MM.1S (cell line): ENCODE measurements around the gene ATP8B3.

Source experiments
- DNase-seq: peaks from one replicate; pipeline ENCODE4 v3.0.0-alpha.2; 2015
- H2AFZ ChIP-seq: fragments of 300-600 bp; sonication (generic); 2 replicates; pipeline ENCODE4 v1.6.0; 2016; ENCODE audit warnings: antibody characterized with exemption, low read length
- H3F3A ChIP-seq: fragments of 300-600 bp; sonication (generic); 2 replicates; pipeline ENCODE4 v1.6.1; 2016; ENCODE audit warnings: mild to moderate bottlenecking, antibody characterized with exemption, low read length, moderate library complexity, mixed read lengths; ENCODE audit not compliant: insufficient read depth
- H3K27ac ChIP-seq: fragments of 300-600 bp; sonication (generic); 2 replicates; pipeline ENCODE4 v1.5.1; 2016; ENCODE audit warnings: mild to moderate bottlenecking, low read length
- H3K27me3 ChIP-seq: fragments of 300-600 bp; sonication (generic); replicated peaks from 2 replicates; pipeline ENCODE4 v1.6.0; 2016; ENCODE audit warnings: low read length; ENCODE audit not compliant: insufficient read depth
- H3K36me3 ChIP-seq: fragments of 300-600 bp; sonication (generic); replicated peaks from 2 replicates; pipeline ENCODE4 v1.6.1; 2016; ENCODE audit warnings: mild to moderate bottlenecking, low read length, mixed read lengths; ENCODE audit not compliant: insufficient read depth
- H3K4me1 ChIP-seq: fragments of 300-600 bp; sonication (generic); 2 replicates; pipeline ENCODE4 v1.6.1; 2016; ENCODE audit warnings: low read length, mixed read lengths
- H3K4me2 ChIP-seq: fragments of 300-600 bp; sonication (generic); 2 replicates; pipeline ENCODE4 v1.6.0; 2016; ENCODE audit warnings: low read depth, low read length
- H3K4me3 ChIP-seq: fragments of 300-600 bp; sonication (generic); 2 replicates; pipeline ENCODE4 v1.5.1; 2016; ENCODE audit warnings: low read length, mixed read lengths
- H3K79me2 ChIP-seq: fragments of 300-600 bp; sonication (generic); 2 replicates; pipeline ENCODE4 v1.6.1; 2016; ENCODE audit warnings: mixed run types, low read length, mixed read lengths
- H3K9ac ChIP-seq: fragments of 300-600 bp; sonication (generic); 2 replicates; pipeline ENCODE4 v1.6.1; 2016; ENCODE audit warnings: low read length, mixed read lengths
- H3K9me2 ChIP-seq: fragments of 300-600 bp; sonication (generic); replicated peaks from 2 replicates; pipeline ENCODE4 v1.6.1; 2016; ENCODE audit warnings: mild to moderate bottlenecking, low read length, mixed read lengths; ENCODE audit not compliant: insufficient read depth
- H3K9me3 ChIP-seq: fragments of 300-600 bp; sonication (generic); replicated peaks from 2 replicates; pipeline ENCODE4 v1.6.1; 2016; ENCODE audit warnings: mild to moderate bottlenecking, low read length, mixed read lengths; ENCODE audit not compliant: insufficient read depth
- H4K20me1 ChIP-seq: fragments of 300-600 bp; sonication (generic); 2 replicates; pipeline ENCODE4 v1.6.1; 2016; ENCODE audit warnings: mild to moderate bottlenecking, low read length, moderate library complexity, mixed read lengths; ENCODE audit not compliant: insufficient read depth
- EZH2 ChIP-seq: fragments of 300-600 bp; sonication (generic); optimal IDR thresholded peaks from 2 replicates; pipeline ENCODE3; 2017; ENCODE audit warnings: low read depth, mild to moderate bottlenecking, antibody characterized with exemption, low read length, mixed read lengths
- EZH2phosphoT487 ChIP-seq: fragments of 300-600 bp; sonication (generic); IDR thresholded peaks from 2 replicates; pipeline ENCODE4 v1.6.1; 2018; ENCODE audit warnings: antibody characterized with exemption, low read length
- TF ChIP-seq, protein P1 (sequence below): fragments of 300-600 bp; sonication (generic); IDR thresholded peaks from 2 replicates; pipeline ENCODE4 v1.5.1; 2016; ENCODE audit warnings: antibody characterized with exemption, low read length, mixed read lengths

ATP8B3 gene

DNA sequence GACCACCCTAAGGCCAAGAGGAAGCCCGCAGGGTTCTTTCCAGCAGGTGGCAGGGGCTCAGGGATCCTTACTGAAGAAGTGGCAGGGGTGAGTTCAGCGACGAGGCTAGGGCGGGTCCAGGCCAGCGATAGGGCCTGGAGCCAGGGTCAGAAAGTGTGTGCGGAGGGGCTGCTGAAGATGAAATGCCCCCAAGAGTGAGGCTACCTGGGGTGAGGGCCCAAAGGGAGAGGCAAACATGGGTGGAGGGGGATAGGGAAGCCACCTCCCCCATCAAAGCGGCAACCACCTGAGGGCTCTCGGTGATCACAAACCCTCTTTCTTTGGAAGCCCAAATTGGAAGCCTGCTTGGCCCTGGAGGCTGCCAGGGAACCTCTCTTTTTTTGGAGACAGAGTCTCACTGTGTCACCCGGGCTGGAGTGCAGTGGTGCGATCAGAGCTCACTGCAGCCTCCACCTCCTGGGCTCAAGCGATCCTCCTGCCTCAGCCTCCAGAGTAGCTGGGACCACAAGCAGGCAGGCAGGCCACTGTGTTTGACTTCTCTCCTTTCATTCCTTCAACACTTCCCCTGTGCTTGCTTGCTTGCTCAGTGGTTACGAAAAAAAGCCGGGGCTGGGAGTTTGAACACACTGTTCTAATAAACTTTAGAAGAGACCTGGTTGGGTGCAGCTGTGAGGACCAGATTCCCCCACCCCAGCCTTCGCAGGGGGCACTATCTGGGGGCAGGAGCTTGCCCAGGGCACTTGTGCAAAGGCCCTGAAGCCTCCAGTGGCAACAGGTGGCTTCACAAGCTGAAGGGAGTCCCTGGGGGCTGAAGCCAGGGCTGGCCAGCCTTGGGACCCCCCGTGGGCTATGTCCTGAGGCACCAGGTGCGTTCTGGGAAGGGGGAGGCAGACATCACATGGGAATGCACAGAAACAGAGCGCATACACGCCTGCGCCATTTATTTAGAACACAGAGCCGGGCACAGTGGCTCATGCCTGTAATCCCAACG lies 1.4 kb upstream of the ATP8B3 start:
- H3K79me2 ChIP-seq = no peaks in the 10 kb centered on the region
- H3K27me3 ChIP-seq = peaks cover 31% of the 10 kb centered on the region
- no peaks in the 10 kb centered on the region; the same call in 1 of the 2 replicates for H3F3A ChIP-seq
- H3K9ac ChIP-seq = peak overlapping the region; percentile 31; the same call in 1 of the 2 replicates
- peak overlapping the region; percentile 95 for H2AFZ ChIP-seq
- peak overlapping the region; percentile 81 for H3K4me3 ChIP-seq
- peaks cover 10% of the 10 kb centered on the region; the same call in 1 of the 2 replicates for H3K36me3 ChIP-seq
- TF ChIP-seq, protein P1, sequence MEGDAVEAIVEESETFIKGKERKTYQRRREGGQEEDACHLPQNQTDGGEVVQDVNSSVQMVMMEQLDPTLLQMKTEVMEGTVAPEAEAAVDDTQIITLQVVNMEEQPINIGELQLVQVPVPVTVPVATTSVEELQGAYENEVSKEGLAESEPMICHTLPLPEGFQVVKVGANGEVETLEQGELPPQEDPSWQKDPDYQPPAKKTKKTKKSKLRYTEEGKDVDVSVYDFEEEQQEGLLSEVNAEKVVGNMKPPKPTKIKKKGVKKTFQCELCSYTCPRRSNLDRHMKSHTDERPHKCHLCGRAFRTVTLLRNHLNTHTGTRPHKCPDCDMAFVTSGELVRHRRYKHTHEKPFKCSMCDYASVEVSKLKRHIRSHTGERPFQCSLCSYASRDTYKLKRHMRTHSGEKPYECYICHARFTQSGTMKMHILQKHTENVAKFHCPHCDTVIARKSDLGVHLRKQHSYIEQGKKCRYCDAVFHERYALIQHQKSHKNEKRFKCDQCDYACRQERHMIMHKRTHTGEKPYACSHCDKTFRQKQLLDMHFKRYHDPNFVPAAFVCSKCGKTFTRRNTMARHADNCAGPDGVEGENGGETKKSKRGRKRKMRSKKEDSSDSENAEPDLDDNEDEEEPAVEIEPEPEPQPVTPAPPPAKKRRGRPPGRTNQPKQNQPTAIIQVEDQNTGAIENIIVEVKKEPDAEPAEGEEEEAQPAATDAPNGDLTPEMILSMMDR = 0 out of 2 replicates have a peak, but pooled peaks have one; percentile 4
- TF ChIP-seq EZH2 = no peak
- no peak overlapping the region for H3K27ac ChIP-seq
- peaks cover 7% of the 10 kb centered on the region for H3K4me1 ChIP-seq
- no peaks in the 10 kb centered on the region for H4K20me1 ChIP-seq
- peak overlapping the region; percentile 100 for H3K4me2 ChIP-seq
- no peaks in the 10 kb centered on the region for H3K9me2 ChIP-seq
- H3K9me3 ChIP-seq = no peaks in the 10 kb centered on the region
- no peak for DNase-seq

DNA sequence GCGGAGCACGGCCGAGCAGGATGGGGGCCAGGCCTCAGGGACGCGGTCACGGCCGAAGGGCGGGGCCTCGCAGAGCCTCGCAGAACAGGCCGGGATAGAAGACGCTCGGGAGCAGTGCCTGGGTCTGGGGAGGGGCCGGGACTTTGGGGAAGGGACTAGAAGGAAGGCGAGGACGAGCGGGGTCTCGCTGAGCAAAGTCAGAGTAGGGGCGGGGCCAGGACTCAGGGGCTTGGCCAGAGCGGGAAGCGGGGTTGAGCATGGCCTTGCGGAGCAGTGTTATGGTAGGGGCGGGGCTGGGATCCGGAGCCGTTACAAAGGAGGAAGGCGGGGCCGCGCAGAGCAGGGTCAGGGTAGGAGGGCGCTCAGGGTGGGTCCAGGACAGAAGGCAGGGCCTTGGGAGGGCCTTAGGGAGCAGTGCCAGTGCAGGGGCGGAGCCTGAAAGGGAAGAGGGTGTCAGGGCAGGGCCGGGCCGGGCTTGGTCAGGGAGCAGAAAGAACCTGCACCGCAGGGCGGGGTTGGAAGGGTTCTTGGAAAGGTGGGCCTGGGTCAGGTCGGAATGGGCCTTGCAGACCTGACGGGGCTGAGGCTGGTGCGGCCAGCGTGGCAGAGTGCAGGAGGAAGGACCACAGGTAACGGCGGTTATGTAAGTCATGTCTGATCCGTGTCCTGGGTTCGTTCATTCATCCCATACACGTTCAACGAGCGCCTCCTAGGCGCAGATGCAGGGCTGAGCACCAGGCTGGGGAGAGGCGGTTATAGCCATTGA lies 533 bp upstream of the ATP8B3 start:
- H3K9ac ChIP-seq = peak overlapping the region; percentile 31; the same call in 1 of the 2 replicates
- H3K79me2 ChIP-seq = no peaks in the 10 kb centered on the region
- H3F3A ChIP-seq = no peaks in the 10 kb centered on the region; the same call in 1 of the 2 replicates
- peak overlapping the region; percentile 95 for H2AFZ ChIP-seq
- peaks cover 40% of the 10 kb centered on the region for H3K27me3 ChIP-seq
- no peaks in the 10 kb centered on the region for H3K9me2 ChIP-seq
- peak overlapping the region; percentile 81 for H3K4me3 ChIP-seq
- H4K20me1 ChIP-seq = no peaks in the 10 kb centered on the region
- no peaks in the 10 kb centered on the region for H3K9me3 ChIP-seq
- no peak overlapping the region; the same call in 1 of the 2 replicates for H3K27ac ChIP-seq
- H3K4me1 ChIP-seq = peaks cover 7% of the 10 kb centered on the region
- TF ChIP-seq, protein P1 = peak; percentile 92
- TF ChIP-seq EZH2phosphoT487 = no peak
- DNase-seq = peak; percentile 93
- H3K36me3 ChIP-seq = peaks cover 5% of the 10 kb centered on the region; the same call in 1 of the 2 replicates
- H3K4me2 ChIP-seq = peak overlapping the region; percentile 100

DNA sequence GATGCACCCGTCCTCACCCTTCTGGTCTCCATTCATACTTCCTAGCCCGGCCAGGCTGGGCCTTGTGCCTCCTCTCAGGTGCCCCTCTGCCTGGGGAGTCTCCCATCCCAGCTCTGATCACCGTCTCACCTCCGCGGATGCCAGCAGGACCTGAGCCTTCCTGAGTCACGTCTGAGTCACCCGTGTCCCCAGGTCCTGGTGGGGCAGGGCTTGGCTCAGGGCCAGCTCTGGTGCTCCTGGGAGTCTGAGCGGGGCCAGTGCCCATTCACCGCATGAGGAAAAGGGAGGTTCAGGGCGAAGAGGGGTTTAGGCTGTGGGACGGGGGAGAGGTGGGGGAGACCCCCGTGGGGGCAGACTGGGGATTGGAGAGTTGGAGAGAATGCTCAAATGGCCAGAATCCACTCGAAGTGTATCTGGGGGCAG lies 593 bp downstream of the ATP8B3 start:
- no peak overlapping the region for H2AFZ ChIP-seq
- H3K27me3 ChIP-seq = peaks cover 51% of the 10 kb centered on the region
- H4K20me1 ChIP-seq = no peaks in the 10 kb centered on the region
- no peaks in the 10 kb centered on the region; the same call in 1 of the 2 replicates for H3F3A ChIP-seq
- no peak for DNase-seq
- peaks cover 7% of the 10 kb centered on the region for H3K4me1 ChIP-seq
- H3K4me3 ChIP-seq = no peak overlapping the region; the same call in 1 of the 2 replicates
- H3K9me2 ChIP-seq = no peaks in the 10 kb centered on the region
- TF ChIP-seq, protein P1 = no peak
- TF ChIP-seq EZH2phosphoT487 (no peak), EZH2 (no peak)
- H3K9me3 ChIP-seq = no peaks in the 10 kb centered on the region
- peaks cover 4% of the 10 kb centered on the region; the same call in 1 of the 2 replicates for H3K36me3 ChIP-seq
- no peak overlapping the region; the same call in 1 of the 2 replicates for H3K4me2 ChIP-seq
- no peaks in the 10 kb centered on the region for H3K79me2 ChIP-seq
- H3K9ac ChIP-seq = no peak overlapping the region
- no peak overlapping the region for H3K27ac ChIP-seq
